ENCODE measurements around the gene EPOP.

DNA sequence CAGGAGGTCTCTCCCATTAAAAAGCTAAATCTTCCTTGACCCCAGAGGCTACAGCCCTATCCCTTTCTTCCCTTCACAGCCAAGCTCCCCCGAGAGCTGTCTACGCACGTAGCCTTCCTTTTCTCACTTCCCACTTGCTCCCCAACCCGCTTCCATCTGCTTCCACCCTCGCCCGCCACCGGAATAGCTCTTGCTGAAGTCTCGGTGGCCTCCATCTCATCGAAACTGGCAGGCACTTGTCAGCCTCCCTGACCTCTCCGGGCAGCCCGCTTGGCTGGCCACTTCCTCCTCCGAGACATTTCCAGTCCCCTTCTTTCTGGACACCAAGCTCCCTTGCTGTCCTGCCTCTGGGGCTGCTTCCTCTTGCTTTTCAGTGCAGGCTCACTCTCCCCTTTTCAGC lies 10.7 kb upstream of the EPOP start:
- TF ChIP-seq, protein P1, sequence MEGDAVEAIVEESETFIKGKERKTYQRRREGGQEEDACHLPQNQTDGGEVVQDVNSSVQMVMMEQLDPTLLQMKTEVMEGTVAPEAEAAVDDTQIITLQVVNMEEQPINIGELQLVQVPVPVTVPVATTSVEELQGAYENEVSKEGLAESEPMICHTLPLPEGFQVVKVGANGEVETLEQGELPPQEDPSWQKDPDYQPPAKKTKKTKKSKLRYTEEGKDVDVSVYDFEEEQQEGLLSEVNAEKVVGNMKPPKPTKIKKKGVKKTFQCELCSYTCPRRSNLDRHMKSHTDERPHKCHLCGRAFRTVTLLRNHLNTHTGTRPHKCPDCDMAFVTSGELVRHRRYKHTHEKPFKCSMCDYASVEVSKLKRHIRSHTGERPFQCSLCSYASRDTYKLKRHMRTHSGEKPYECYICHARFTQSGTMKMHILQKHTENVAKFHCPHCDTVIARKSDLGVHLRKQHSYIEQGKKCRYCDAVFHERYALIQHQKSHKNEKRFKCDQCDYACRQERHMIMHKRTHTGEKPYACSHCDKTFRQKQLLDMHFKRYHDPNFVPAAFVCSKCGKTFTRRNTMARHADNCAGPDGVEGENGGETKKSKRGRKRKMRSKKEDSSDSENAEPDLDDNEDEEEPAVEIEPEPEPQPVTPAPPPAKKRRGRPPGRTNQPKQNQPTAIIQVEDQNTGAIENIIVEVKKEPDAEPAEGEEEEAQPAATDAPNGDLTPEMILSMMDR (conservative IDR thresholded peaks at IDR 0.05) = no peak
- TF ChIP-seq EZH2 (IDR thresholded peaks at IDR 0.05; ENCODE audit: low read depth) = no peak
